ENCODE measurements around the gene TCEA2. TPM values are rescaled to one million over a fixed set of nuclear protein-coding genes. Genes with fewer than 3 reads are reported as not detected.

Gene TCEA2
- total RNA-seq, 8 experiments from 2014 or later, result 22.4 to 70.3 (median 37.1) TPM

DNA sequence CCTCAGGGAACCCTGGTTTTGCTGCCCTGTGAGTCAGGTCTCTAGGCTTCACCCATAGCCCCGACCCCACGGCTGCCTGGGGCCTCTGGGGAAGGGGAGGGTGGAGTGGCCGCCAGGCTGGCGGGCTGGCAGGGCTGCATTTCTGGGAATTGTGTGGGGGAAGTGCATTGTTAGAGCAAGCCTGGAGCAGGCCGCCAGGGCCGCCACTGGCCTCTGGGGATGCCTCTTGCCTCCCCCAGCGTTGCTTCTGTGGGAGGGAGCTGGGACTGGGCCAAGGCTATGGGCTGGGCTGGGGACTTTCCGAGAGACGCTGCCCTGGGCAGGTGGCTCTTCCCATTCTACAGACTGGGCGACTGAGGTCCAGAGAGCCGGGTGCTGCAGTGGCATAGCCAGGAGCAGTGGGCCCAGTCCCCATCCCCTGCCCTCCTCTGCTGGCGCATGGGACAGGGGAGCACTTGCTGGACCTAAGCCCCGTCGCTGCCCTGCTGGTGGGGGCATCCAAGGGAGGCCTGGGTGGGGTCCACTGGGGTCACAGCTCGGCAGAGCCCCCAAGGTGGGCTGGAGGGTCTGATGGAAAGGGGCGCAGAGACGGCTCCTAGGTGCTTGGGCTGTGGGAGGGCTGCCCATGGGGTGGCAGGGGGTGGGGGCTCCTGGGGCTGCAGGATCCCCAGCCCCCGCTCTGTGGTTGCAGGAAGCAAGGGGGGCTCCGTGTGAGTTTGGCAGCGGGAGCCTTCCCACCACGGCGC is 6.9 kb upstream of the TCEA2 start:
- H3K27ac ChIP-seq, result no peak overlapping the region
- H3K4me3 ChIP-seq, result no peak overlapping the region
- WGBS, 10 experiments, result no CpG with 5 or more reads among the region's 22 CpGs
- peaks cover 13 to 24% of the 10 kb centered on the region in 2 donors for H3K4me1 ChIP-seq (replicated peaks in 1 of 2)
- in situ Hi-C loops (cut with MboI; ENCODE audit: low pct_unique_long_range_greater_than_20kb in 2 of 9, low sequenced_read_pairs in 9 of 9, unreplicated experiment in 9 of 9), result no loop called here
- ATAC-seq (replicated peaks in 6 of 8), result peak in 6 of 8 experiments; percentile 3 to 25 (median 8)

GRCh38 chr20:64056639-64056888 is 6.4 kb upstream of the TCEA2 start:
- no peak overlapping the region for H3K27ac ChIP-seq
- no CpG with 5 or more reads among the region's 7 CpGs for WGBS, 10 experiments
- H3K4me3 ChIP-seq, result no peak overlapping the region

GRCh38 chr20:64056889-64057627 is 5.9 kb upstream of the TCEA2 start:
- H3K27ac ChIP-seq, result no peak overlapping the region
- no peak for ATAC-seq (replicated peaks in 6 of 8)
- no peak overlapping the region for H3K4me3 ChIP-seq
- in situ Hi-C loops (cut with MboI; ENCODE audit: low pct_unique_long_range_greater_than_20kb in 2 of 9, low sequenced_read_pairs in 9 of 9, unreplicated experiment in 9 of 9), result no loop called here
- WGBS, 10 experiments, result 31 to 100% (median 86%) methylated on average over 2 to 8 of the region's 39 CpGs; no CpG with 5 or more reads in 5 of the 10 experiments
- peaks cover 13 to 25% of the 10 kb centered on the region in 2 donors for H3K4me1 ChIP-seq (replicated peaks in 1 of 2)

More at GRCh38 chr20:64056639-64056888, 6.4 kb upstream of the TCEA2 start:
- no peak for ATAC-seq (replicated peaks in 6 of 8)
- H3K4me1 ChIP-seq (replicated peaks in 1 of 2), result peaks cover 13 to 24% of the 10 kb centered on the region in 2 donors
- in situ Hi-C loops (cut with MboI; ENCODE audit: low pct_unique_long_range_greater_than_20kb in 2 of 9, low sequenced_read_pairs in 9 of 9, unreplicated experiment in 9 of 9), result no loop called here

- peak in 7 of 8 experiments; percentile 13 to 80 (median 25) for ATAC-seq (replicated peaks in 6 of 8)
- H3K4me3 ChIP-seq, result no peak overlapping the region
- peaks cover 19 to 31% of the 10 kb centered on the region in 2 donors for H3K4me1 ChIP-seq (replicated peaks in 1 of 2)
- 0 to 80% (median 54%) methylated on average over 1 to 7 of the region's 33 CpGs; no CpG with 5 or more reads in 5 of the 10 experiments for WGBS, 10 experiments
- in situ Hi-C loops (cut with MboI; ENCODE audit: low pct_unique_long_range_greater_than_20kb in 2 of 9, low sequenced_read_pairs in 9 of 9, unreplicated experiment in 9 of 9), result no loop called here
- H3K27ac ChIP-seq, result no peak overlapping the region
Observed at GRCh38 chr20:64057628-64058498, 5.1 kb upstream of the TCEA2 start.

- in situ Hi-C loops (cut with MboI; ENCODE audit: low pct_unique_long_range_greater_than_20kb in 2 of 9, low sequenced_read_pairs in 9 of 9, unreplicated experiment in 9 of 9), result no loop called here
- no peak for ATAC-seq (replicated peaks in 6 of 8)
- peaks cover 19 to 31% of the 10 kb centered on the region in 2 donors for H3K4me1 ChIP-seq (replicated peaks in 1 of 2)
- 17 to 76% (median 20%) methylated on average over 1 to 8 of the region's 12 CpGs; no CpG with 5 or more reads in 7 of the 10 experiments for WGBS, 10 experiments
- H3K27ac ChIP-seq, result no peak overlapping the region
- H3K4me3 ChIP-seq, result no peak overlapping the region
Observed at GRCh38 chr20:64058536-64058935, 4.5 kb upstream of the TCEA2 start.

GRCh38 chr20:64062276-64062595 is 762 bp upstream of the TCEA2 start:
- H3K4me1 ChIP-seq (replicated peaks in 1 of 2), result peaks cover 16 to 20% of the 10 kb centered on the region in 2 donors
- in situ Hi-C loops (cut with MboI; ENCODE audit: low pct_unique_long_range_greater_than_20kb in 2 of 9, low sequenced_read_pairs in 9 of 9, unreplicated experiment in 9 of 9), result no loop called here
- H3K4me3 ChIP-seq, result peak overlapping the region; percentile 68 to 94 (median 90)
- H3K27ac ChIP-seq, result peak overlapping the region; percentile 63 to 71
- WGBS, 10 experiments, result 0 to 90% (median 53%) methylated on average over 2 to 4 of the region's 5 CpGs; no CpG with 5 or more reads in 4 of the 10 experiments
- peak in 5 of 8 experiments; percentile 1 to 11 (median 7) for ATAC-seq (replicated peaks in 6 of 8)

DNA sequence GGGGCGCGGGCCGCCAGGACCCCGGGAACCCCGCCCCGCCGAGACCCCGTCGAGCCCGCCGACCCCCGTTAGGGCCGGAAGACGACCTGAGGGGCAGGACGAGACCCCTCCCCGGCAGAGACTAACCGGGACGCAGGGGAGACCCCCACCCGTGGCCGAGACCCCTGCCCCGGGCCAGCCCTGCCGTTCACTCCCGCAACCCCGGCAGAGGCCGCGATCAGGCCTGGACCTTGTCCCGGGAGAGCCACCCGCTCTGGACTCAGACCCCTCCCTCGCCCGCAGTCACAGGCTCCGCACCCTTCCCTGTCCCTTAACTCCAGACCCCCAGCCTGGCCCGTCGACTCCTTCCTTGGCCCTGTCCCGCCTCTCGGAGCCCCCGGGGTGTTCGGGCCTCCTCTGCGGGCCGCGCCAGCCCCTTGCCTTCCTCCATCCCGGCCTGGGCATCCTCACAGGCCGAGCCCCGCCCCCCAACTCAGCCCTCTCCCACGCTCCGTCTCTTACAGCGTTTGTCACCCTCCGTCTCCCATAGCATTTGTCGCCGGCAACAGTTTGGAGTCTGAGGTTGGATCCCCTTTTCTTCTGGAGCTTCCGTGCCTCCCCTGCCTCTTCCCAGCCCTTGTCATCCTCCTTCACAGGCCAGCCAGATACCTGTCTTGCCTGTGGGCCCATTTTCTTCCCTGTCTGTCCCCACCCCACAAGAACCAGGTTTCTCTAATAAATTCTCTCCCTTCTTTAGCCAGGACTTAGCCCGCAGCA is 569 bp downstream of the TCEA2 start:
- H3K27ac ChIP-seq, result peak overlapping the region; percentile 60 to 64
- peaks cover 14 to 15% of the 10 kb centered on the region in 2 donors for H3K4me1 ChIP-seq (replicated peaks in 1 of 2)
- 0 to 4% (median 0%) methylated on average over 2 to 4 of the region's 51 CpGs; no CpG with 5 or more reads in 7 of the 10 experiments for WGBS, 10 experiments
- H3K4me3 ChIP-seq, result peak overlapping the region; percentile 68 to 94 (median 90)
- in situ Hi-C loops (cut with MboI; ENCODE audit: low pct_unique_long_range_greater_than_20kb in 2 of 9, low sequenced_read_pairs in 9 of 9, unreplicated experiment in 9 of 9), result no loop called here
- ATAC-seq (replicated peaks in 6 of 8), result peak; percentile 2 to 13 (median 5)

- H3K4me1 ChIP-seq (replicated peaks in 1 of 2), result peaks cover 14 to 15% of the 10 kb centered on the region in 2 donors
- in situ Hi-C loops (cut with MboI; ENCODE audit: low pct_unique_long_range_greater_than_20kb in 2 of 9, low sequenced_read_pairs in 9 of 9, unreplicated experiment in 9 of 9), result no loop called here
- peak overlapping the region; percentile 68 to 94 (median 90) for H3K4me3 ChIP-seq
- ATAC-seq (replicated peaks in 6 of 8), result peak in 2 of 8 experiments; percentile 1 to 3
- WGBS, 10 experiments, result 11 to 51% (median 30%) methylated on average over 2 to 6 of the region's 12 CpGs; no CpG with 5 or more reads in 5 of the 10 experiments
- no peak overlapping the region for H3K27ac ChIP-seq
Observed at GRCh38 chr20:64064145-64064698, 1.2 kb downstream of the TCEA2 start.

GRCh38 chr20:64065062-64065973 is 2.3 kb downstream of the TCEA2 start:
- WGBS, 10 experiments, result 63 to 74% methylated on average over 2 to 10 of the region's 27 CpGs; no CpG with 5 or more reads in 8 of the 10 experiments
- in situ Hi-C loops (cut with MboI; ENCODE audit: low pct_unique_long_range_greater_than_20kb in 2 of 9, low sequenced_read_pairs in 9 of 9, unreplicated experiment in 9 of 9), result no loop called here
- Histone ChIP-seq H3K27ac (no peak overlapping the region), H3K4me3 (no peak overlapping the region), H3K4me1 (replicated peaks in 1 of 2) (peaks cover 14 to 19% of the 10 kb centered on the region in 2 donors)
- ATAC-seq (replicated peaks in 6 of 8), result no peak

DNA sequence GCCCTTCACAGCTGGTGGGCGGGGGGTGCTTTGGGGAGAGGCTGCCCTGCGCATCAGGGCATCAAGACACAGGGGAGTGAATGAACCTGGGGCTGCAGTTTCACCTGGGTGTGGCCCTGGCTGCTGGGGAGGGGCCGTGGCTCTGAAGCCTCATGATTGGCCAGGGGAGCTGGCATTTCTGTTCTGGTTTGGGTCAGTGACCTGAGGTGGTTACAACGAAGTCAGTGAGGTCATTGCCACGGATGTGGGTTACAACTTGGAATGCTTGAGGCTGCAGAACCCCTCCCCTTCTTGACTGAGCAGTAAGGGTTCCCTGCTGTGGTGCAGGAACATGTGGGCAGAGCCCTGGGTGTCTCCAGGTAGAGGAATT is 3.0 kb downstream of the TCEA2 start:
- H3K4me1 ChIP-seq (replicated peaks in 1 of 2), result peaks cover 14 to 19% of the 10 kb centered on the region in 2 donors
- ATAC-seq (replicated peaks in 6 of 8), result no peak
- no peak overlapping the region for H3K4me3 ChIP-seq
- in situ Hi-C loops (cut with MboI; ENCODE audit: low pct_unique_long_range_greater_than_20kb in 2 of 9, low sequenced_read_pairs in 9 of 9, unreplicated experiment in 9 of 9), result no loop called here
- 0 to 40% (median 18%) methylated on average over 1 to 2 of the region's 5 CpGs; no CpG with 5 or more reads in 6 of the 10 experiments for WGBS, 10 experiments
- H3K27ac ChIP-seq, result no peak overlapping the region

DNA sequence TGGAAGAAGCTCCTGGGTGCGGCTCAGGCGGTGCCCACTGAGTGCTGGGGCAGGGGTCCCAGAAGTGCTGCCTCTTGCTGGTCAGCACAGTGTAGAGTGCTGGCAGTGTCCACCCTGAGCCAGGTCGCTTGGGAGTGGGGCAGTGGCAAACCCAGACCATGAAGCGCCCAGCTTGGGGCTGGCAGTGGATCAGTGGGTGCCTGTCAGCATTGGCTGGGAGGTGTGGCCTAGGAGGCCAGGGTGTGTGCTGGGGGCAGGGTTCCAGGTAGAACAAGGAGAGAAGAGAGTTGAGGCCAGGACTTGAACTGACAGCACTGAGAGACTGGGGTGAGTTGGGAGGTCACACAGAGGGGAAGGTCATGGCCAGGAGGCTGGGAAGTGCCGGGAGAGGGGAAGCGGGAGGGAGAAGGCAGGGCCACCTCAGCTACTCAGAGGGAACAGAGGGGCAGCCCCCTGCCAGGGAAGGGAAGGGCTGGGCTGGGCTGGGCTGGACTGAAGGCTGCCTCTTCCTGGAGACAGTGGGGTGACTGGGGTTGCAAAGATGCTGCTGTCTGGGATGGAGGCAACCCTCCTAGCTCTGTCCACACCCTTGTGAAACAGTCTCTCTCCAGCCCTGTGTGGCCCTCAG is 4.1 kb downstream of the TCEA2 start:
- no peak overlapping the region for H3K4me3 ChIP-seq
- in situ Hi-C loops (cut with MboI; ENCODE audit: low pct_unique_long_range_greater_than_20kb in 2 of 9, low sequenced_read_pairs in 9 of 9, unreplicated experiment in 9 of 9), result no loop called here
- H3K27ac ChIP-seq, result no peak overlapping the region
- WGBS, 10 experiments, result 60 to 86% (median 81%) methylated on average over 1 to 3 of the region's 6 CpGs; no CpG with 5 or more reads in 7 of the 10 experiments
- ATAC-seq (replicated peaks in 6 of 8), result no peak
- H3K4me1 ChIP-seq (replicated peaks in 1 of 2), result peaks cover 12 to 18% of the 10 kb centered on the region in 2 donors
